ENCODE measurements around the gene PODN.

The PODN gene

DNA sequence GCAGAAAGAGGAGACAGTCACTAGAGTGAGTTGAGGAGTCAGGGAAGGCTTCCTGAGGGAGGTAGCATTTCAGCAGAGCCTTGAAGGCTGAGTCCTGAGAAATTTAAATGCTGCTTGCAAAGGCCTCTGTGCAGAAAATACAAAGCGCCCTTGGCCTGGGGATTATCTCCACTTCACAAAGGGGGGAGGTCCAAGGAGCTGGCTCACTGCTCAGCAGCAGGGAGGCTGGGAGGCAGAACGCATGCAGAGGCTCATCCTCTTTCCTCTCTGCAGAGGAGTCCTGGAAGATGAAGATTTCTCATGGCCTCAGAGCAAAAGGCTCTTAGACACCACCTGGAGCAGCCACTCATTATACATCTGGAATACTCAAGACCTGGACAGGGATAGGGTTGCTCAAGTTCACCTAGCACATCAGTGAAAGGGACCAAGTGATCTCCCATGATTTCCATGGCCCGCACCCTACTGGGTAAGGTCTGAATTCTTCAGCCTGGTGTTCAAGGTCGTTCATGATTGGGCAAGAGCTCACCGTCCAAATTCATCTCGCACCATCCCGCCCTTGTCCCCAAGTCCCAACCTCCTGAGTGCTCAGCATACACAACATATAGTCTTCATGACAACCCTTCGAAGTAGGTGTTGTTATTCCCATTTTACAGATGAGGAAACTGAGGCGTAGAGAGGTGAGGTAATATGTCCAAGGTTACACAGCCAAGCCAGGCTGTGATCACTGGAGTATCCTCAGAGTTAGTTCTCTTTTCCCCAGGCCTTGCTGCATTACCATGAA, 71.4 kb downstream of the PODN start:
- DNase-seq, result no peak

DNA sequence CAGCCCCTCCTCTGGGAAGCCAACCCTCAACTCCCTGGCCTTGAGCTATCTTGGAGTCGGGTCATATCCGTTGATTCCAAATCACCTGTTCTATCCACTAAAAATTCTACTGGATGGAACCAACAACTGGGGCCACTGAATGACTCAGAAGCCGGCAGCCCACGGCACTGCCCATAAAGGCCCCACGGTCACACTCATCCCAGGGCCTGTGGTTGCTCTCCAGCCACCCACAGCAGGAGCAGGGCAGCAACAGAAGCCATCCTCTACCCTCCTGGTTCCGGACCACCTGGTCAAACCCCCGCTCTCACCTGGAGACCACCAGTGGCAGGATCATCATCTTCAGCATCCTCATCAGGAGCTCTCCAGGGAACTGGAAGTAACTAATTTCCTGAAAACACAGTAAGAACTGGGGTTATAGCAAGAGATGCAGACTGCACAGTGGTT, 72.1 kb downstream of the PODN start:
- no peak for DNase-seq
